ENCODE data around the gene RRP12. TPM values are rescaled to one million over a fixed set of nuclear protein-coding genes. Genes with fewer than 3 reads are reported as not detected.

Gene RRP12
- total RNA-seq, 2 donors from 2014 or later, result 33.0 to 34.7 TPM

GRCh38 chr10:97388152-97388551 is 13.0 kb downstream of the RRP12 start:
- WGBS, 2 experiments (ENCODE audit: insufficient coverage in 1 of 2, insufficient read length in 1 of 2), result 93% methylated on average over 5 of the region's 5 CpGs; no CpG with 5 or more reads in 1 of the 2 experiments
- no peak for DNase-seq
- H3K9ac ChIP-seq (ENCODE audit: extremely low read depth, low read length, poor library complexity, severe bottlenecking), result no peak overlapping the region

GRCh38 chr10:97385565-97385964 is 15.6 kb downstream of the RRP12 start:
- H3K4me1 Mint-ChIP-seq, result no peaks in the 10 kb centered on the region
- H3K4me3 Mint-ChIP-seq, result no peak overlapping the region
- WGBS, 2 experiments (ENCODE audit: insufficient coverage in 1 of 2, insufficient read length in 1 of 2), result 79 to 90% methylated on average over 2 to 7 of the region's 7 CpGs
- H3K36me3 Mint-ChIP-seq (ENCODE audit: low read depth), result peaks cover 47% of the 10 kb centered on the region
- H3K4me1 ChIP-seq (ENCODE audit: control insufficient read depth, insufficient read depth, low read length), result no peaks in the 10 kb centered on the region
- H3K27ac Mint-ChIP-seq, result no peak overlapping the region
- no peaks in the 10 kb centered on the region for H3K9me3 Mint-ChIP-seq
- peak; percentile 30 for DNase-seq
- no peak overlapping the region for H3K27ac ChIP-seq (ENCODE audit: low read depth, low read length)
- no peaks in the 10 kb centered on the region for H3K9me3 ChIP-seq (ENCODE audit: control insufficient read depth, low read length)
- H3K9ac ChIP-seq (ENCODE audit: extremely low read depth, low read length, poor library complexity, severe bottlenecking), result no peak overlapping the region
- no peaks in the 10 kb centered on the region for H3K27me3 ChIP-seq (ENCODE audit: control insufficient read depth, insufficient read depth, low read length, poor library complexity, severe bottlenecking)
- no peaks in the 10 kb centered on the region for H3K27me3 Mint-ChIP-seq (ENCODE audit: insufficient read depth)
- H3K4me3 ChIP-seq (ENCODE audit: low read length), result no peak overlapping the region
- peaks cover 25% of the 10 kb centered on the region for H3K36me3 ChIP-seq (ENCODE audit: control insufficient read depth, insufficient read depth, low read length)
- TF ChIP-seq CTCF (conservative IDR thresholded peaks at IDR 0.05), result no peak

More at GRCh38 chr10:97388152-97388551, 13.0 kb downstream of the RRP12 start:
- no peaks in the 10 kb centered on the region for H3K9me3 Mint-ChIP-seq
- no peak for TF ChIP-seq CTCF (conservative IDR thresholded peaks at IDR 0.05)
- Histone ChIP-seq H3K36me3 (ENCODE audit: control insufficient read depth, insufficient read depth, low read length) (peaks cover 25% of the 10 kb centered on the region), H3K9me3 (ENCODE audit: control insufficient read depth, low read length) (no peaks in the 10 kb centered on the region), H3K4me1 (ENCODE audit: control insufficient read depth, insufficient read depth, low read length) (no peaks in the 10 kb centered on the region), H3K4me3 (ENCODE audit: low read length) (no peak overlapping the region), H3K27ac (ENCODE audit: low read depth, low read length) (no peak overlapping the region), H3K27me3 (ENCODE audit: control insufficient read depth, insufficient read depth, low read length, poor library complexity, severe bottlenecking) (no peaks in the 10 kb centered on the region)
- no peaks in the 10 kb centered on the region for H3K4me1 Mint-ChIP-seq
- no peaks in the 10 kb centered on the region for H3K27me3 Mint-ChIP-seq (ENCODE audit: insufficient read depth)
- no peak overlapping the region for H3K27ac Mint-ChIP-seq
- no peak overlapping the region for H3K4me3 Mint-ChIP-seq
- peaks cover 47% of the 10 kb centered on the region for H3K36me3 Mint-ChIP-seq (ENCODE audit: low read depth)

GRCh38 chr10:97384641-97385040 is 16.5 kb downstream of the RRP12 start:
- H3K4me1 ChIP-seq (ENCODE audit: control insufficient read depth, insufficient read depth, low read length), result no peaks in the 10 kb centered on the region
- no peaks in the 10 kb centered on the region for H3K27me3 Mint-ChIP-seq (ENCODE audit: insufficient read depth)
- H3K36me3 ChIP-seq (ENCODE audit: control insufficient read depth, insufficient read depth, low read length), result peaks cover 24% of the 10 kb centered on the region
- H3K27ac ChIP-seq (ENCODE audit: low read depth, low read length), result no peak overlapping the region
- H3K27me3 ChIP-seq (ENCODE audit: control insufficient read depth, insufficient read depth, low read length, poor library complexity, severe bottlenecking), result no peaks in the 10 kb centered on the region
- DNase-seq, result no peak
- no peak overlapping the region for H3K9ac ChIP-seq (ENCODE audit: extremely low read depth, low read length, poor library complexity, severe bottlenecking)
- H3K36me3 Mint-ChIP-seq (ENCODE audit: low read depth), result peaks cover 41% of the 10 kb centered on the region
- no peaks in the 10 kb centered on the region for H3K9me3 Mint-ChIP-seq
- H3K9me3 ChIP-seq (ENCODE audit: control insufficient read depth, low read length), result no peaks in the 10 kb centered on the region
- no peak overlapping the region for H3K27ac Mint-ChIP-seq
- 93 to 94% methylated on average over 4 to 6 of the region's 6 CpGs for WGBS, 2 experiments (ENCODE audit: insufficient coverage in 1 of 2, insufficient read length in 1 of 2)
- no peak overlapping the region for H3K4me3 Mint-ChIP-seq
- H3K4me1 Mint-ChIP-seq, result no peaks in the 10 kb centered on the region
- H3K4me3 ChIP-seq (ENCODE audit: low read length), result no peak overlapping the region
- no peak for TF ChIP-seq CTCF (conservative IDR thresholded peaks at IDR 0.05)
